GM18499 (cell line): Measurements from ENCODE around the gene SEC22C.
"Not testable (repeated sequence)": the region's sequence is repeated elsewhere in the genome, so short reads cannot be mapped to it uniquely, and the experiment has no call there.

ENCODE experiments used
- ATAC-seq: cut with Tn5 transposase; IDR thresholded peaks from one replicate; pipeline ENCODE4 v1.9.1; 2021; ENCODE audit warnings: moderate number of reproducible peaks; ENCODE audit not compliant: insufficient read depth, unreplicated experiment

SEC22C gene

GRCh38 chr3:42581709-42582473 is at the start of gene SEC22C:
TSS of gene SEC22C (minus strand) at chr3:42581967. CDS start at chr3:42569046, 12,921 bp downstream.
- peak; percentile 67 for ATAC-seq

GRCh38 chr3:42613462-42613861 is 31.7 kb upstream of the SEC22C start:
- ATAC-seq = no peak

GRCh38 chr3:42612928-42613327 is 31.2 kb upstream of the SEC22C start:
- no peak for ATAC-seq

GRCh38 chr3:42612217-42612616 is 30.4 kb upstream of the SEC22C start:
- no peak for ATAC-seq

GRCh38 chr3:42610976-42611375 is 29.2 kb upstream of the SEC22C start:
- ATAC-seq = no peak

GRCh38 chr3:42608581-42608980 is 26.8 kb upstream of the SEC22C start:
- ATAC-seq = no peak

- ATAC-seq = no peak
These were observed 23.9 kb upstream of the SEC22C start for GRCh38 chr3:42605546-42606173.

- ATAC-seq = no peak
These were observed 21.2 kb upstream of the SEC22C start for GRCh38 chr3:42602961-42603360.

- no peak for ATAC-seq
These were observed 20.3 kb upstream of the SEC22C start for GRCh38 chr3:42601896-42602581.

GRCh38 chr3:42600958-42601675 is 19.4 kb upstream of the SEC22C start:
- no peak for ATAC-seq

- ATAC-seq = peak; percentile 76
These were observed 18.6 kb upstream of the SEC22C start, which contains the start of gene NKTR for GRCh38 chr3:42600111-42600957. TSS of gene NKTR (plus strand) at chr3:42600686. CDS start at chr3:42601007, 321 bp downstream.

- not testable (repeated sequence) for ATAC-seq
These were observed 15.3 kb upstream of the SEC22C start for GRCh38 chr3:42597098-42597497.

- no peak for ATAC-seq
These were observed 13.9 kb upstream of the SEC22C start for GRCh38 chr3:42595682-42596081.

- no peak for ATAC-seq
These were observed 11.9 kb upstream of the SEC22C start for GRCh38 chr3:42593635-42594034.

GRCh38 chr3:42591811-42592210 is 10.0 kb upstream of the SEC22C start:
- ATAC-seq = no peak

GRCh38 chr3:42590989-42591756 is 9.4 kb upstream of the SEC22C start:
- ATAC-seq = no peak

GRCh38 chr3:42589382-42590109 is 7.8 kb upstream of the SEC22C start:
- ATAC-seq = no peak

GRCh38 chr3:42588625-42589024 is 6.9 kb upstream of the SEC22C start:
- ATAC-seq = no peak
